K562 (cell line): ENCODE results near the gene VPS35. TPM values are rescaled to one million over a fixed set of nuclear protein-coding genes. Genes with fewer than 3 reads are reported as not detected.

Experiments
- ATAC-seq: fragments of 200-7000 bp; cut with Tn5 transposase; 3 replicates; pipeline ENCODE4 v1.9.1; 2020; ENCODE audit warnings: moderate library complexity
- BruUV-seq: library from RNA; stranded (reverse); fragments of 400-500 nt; replicated peaks from 2 replicates; lab custom pipeline; 2021; lab: Mats Ljungman, UMichigan
- CTCF ChIA-PET: fragments of 300-600 bp; formaldehyde crosslinking; extraction: SDS; loops from one replicate; lab custom pipeline; 2021; ENCODE audit warnings: low intra/inter-chr PET ratio; lab: Yijun Ruan, JAX
- POLR2A ChIA-PET: fragments of 300-600, 350-650 bp; sonication (Branson Sonifier 250); formaldehyde crosslinking; extraction: SDS; loops from one replicate; lab custom pipeline; 2021; ENCODE audit warnings: antibody characterized with exemption, inconsistent platforms; lab: Yijun Ruan, JAX
- DNase-seq, 4 experiments: peaks; one replicate each; pipeline versions ENCODE4 v3.0.0 to v3.0.0-alpha.2; 2011 to 2018; ENCODE audit warnings: low spot score in 3 of 4, mixed read lengths in 3 of 4; ENCODE audit errors: extremely low read depth in 1 of 4
- FAIRE-seq: peaks from 2 replicates; lab custom pipeline; 2011; peaks lifted over from hg19 to GRCh38; lab: Jason Lieb, UNC
- H2AFZ ChIP-seq: 2 replicates; pipeline ENCODE4 v1.6.0; 2011; ENCODE audit warnings: low read depth, low read length, control low read depth, inconsistent platforms
- H3K27ac ChIP-seq: fragments of 200-600 bp; 3 replicates; pipeline ENCODE4 v1.8.0; 2011; ENCODE audit warnings: low read depth, mild to moderate bottlenecking, control low read depth, inconsistent platforms, low read length, moderate library complexity, mixed read lengths; ENCODE audit errors: extremely low read depth
- H3K27me3 ChIP-seq, 2 experiments: fragments of 300-600 bp in 1 of 2; 2 replicates in 1 of 2; 3 replicates in 1 of 2; pipeline versions ENCODE4 v1.6.0 to v1.8.0; 2011; ENCODE audit warnings: inconsistent platforms in 2 of 2, low read length in 2 of 2, mild to moderate bottlenecking in 1 of 2, mixed read lengths in 1 of 2, moderate library complexity in 1 of 2; ENCODE audit not compliant: control insufficient read depth in 2 of 2, insufficient read depth in 2 of 2
- H3K36me3 ChIP-seq: fragments of 300-600 bp; 3 replicates; pipeline ENCODE4 v1.8.0; 2011; ENCODE audit warnings: mild to moderate bottlenecking, low read length, inconsistent platforms; ENCODE audit not compliant: control insufficient read depth, insufficient read depth
- H3K4me1 ChIP-seq, 2 experiments: fragments of 200-600 bp in 1 of 2; replicated peaks in 1 of 2; 2 replicates in 1 of 2; 3 replicates in 1 of 2; pipeline versions ENCODE4 v1.5.1 to v1.8.0; 2011; ENCODE audit warnings: inconsistent platforms in 2 of 2, low read length in 2 of 2, mild to moderate bottlenecking in 1 of 2, mixed read lengths in 1 of 2, moderate library complexity in 1 of 2; ENCODE audit not compliant: control insufficient read depth in 2 of 2, insufficient read depth in 2 of 2
- H3K4me2 ChIP-seq: 2 replicates; pipeline ENCODE4 v1.6.1; 2011; ENCODE audit warnings: low read length, control low read depth, inconsistent platforms, mixed read lengths; ENCODE audit not compliant: insufficient read depth
- H3K4me3 ChIP-seq: fragments of 200-600 bp; sonication (generic), shearing (Covaris generic); 2 replicates; pipeline ENCODE4 v1.5.1; 2016; ENCODE audit warnings: control low read depth, inconsistent platforms
- H3K79me2 ChIP-seq: fragments of 200-600 bp; 3 replicates; pipeline ENCODE4 v1.8.0; 2011; ENCODE audit warnings: low read length, inconsistent platforms; ENCODE audit not compliant: control insufficient read depth, insufficient read depth
- H3K9ac ChIP-seq, 2 experiments: 2 replicates each; pipeline versions ENCODE4 v1.6.0 to v1.6.1; 2011; ENCODE audit warnings: low read depth in 2 of 2, low read length in 2 of 2, control low read depth in 1 of 2, inconsistent platforms in 1 of 2, mild to moderate bottlenecking in 1 of 2, mixed read lengths in 1 of 2; ENCODE audit not compliant: insufficient read depth in 1 of 2
- H3K9me1 ChIP-seq: one replicate; pipeline ENCODE4 v1.6.0; 2011; ENCODE audit warnings: inconsistent platforms, mild to moderate bottlenecking, low read length, moderate library complexity; ENCODE audit not compliant: control insufficient read depth, insufficient read depth
- H3K9me3 ChIP-seq: replicated peaks from 2 replicates; pipeline ENCODE4 v1.5.1; 2011; ENCODE audit warnings: low read depth, low read length, inconsistent platforms; ENCODE audit not compliant: control insufficient read depth, insufficient read depth
- H4K20me1 ChIP-seq: replicated peaks from 2 replicates; pipeline ENCODE4 v1.6.1; 2011; ENCODE audit warnings: low read length, inconsistent platforms, mixed read lengths; ENCODE audit not compliant: control insufficient read depth, insufficient read depth
- GATA2 ChIP-seq: sonication (generic); formaldehyde crosslinking; IDR thresholded peaks from 2 replicates; pipeline ENCODE4 v1.4.0; 2020; ENCODE audit warnings: mild to moderate bottlenecking, missing genetic modification reagents
- HOMEZ ChIP-seq: fragments of 250-450 bp; sonication (Bioruptor Pico); IDR thresholded peaks from 2 replicates; pipeline ENCODE4 v1.4.0; 2020; ENCODE audit warnings: mild to moderate bottlenecking, moderate library complexity
- MIER1 ChIP-seq: fragments of 450-650 bp; IDR thresholded peaks from 2 replicates; pipeline ENCODE4 v1.6.1; 2016; ENCODE audit warnings: antibody characterized with exemption, mild to moderate bottlenecking, low read depth
- MXD1 ChIP-seq: fragments of 250-450 bp; sonication (Bioruptor Pico); IDR thresholded peaks from 2 replicates; pipeline ENCODE4 v1.8.0; 2021; ENCODE audit warnings: borderline replicate concordance, mild to moderate bottlenecking, moderate library complexity; ENCODE audit not compliant: poor library complexity, severe bottlenecking
- NCOA6 ChIP-seq: fragments of 450-650 bp; IDR thresholded peaks from 2 replicates; pipeline ENCODE4 v1.6.1; 2017; ENCODE audit warnings: mild to moderate bottlenecking
- NR2C1 ChIP-seq, 2 experiments: fragments of 450-650 bp; IDR thresholded peaks; 2 replicates each; pipeline ENCODE4 v1.6.1; 2017; ENCODE audit warnings: mild to moderate bottlenecking in 2 of 2, antibody characterized with exemption in 1 of 2, inconsistent platforms in 1 of 2, missing compliant biosample characterization in 1 of 2, missing genetic modification characterization in 1 of 2
- RFX1 ChIP-seq: fragments of 450-650 bp; IDR thresholded peaks from 2 replicates; pipeline ENCODE4 v1.6.1; 2016; ENCODE audit warnings: mild to moderate bottlenecking, moderate library complexity
- SP2 ChIP-seq: IDR thresholded peaks from 2 replicates; pipeline ENCODE4 v1.6.1; 2011; ENCODE audit warnings: mild to moderate bottlenecking, low read depth, low read length, moderate library complexity; ENCODE audit not compliant: poor library complexity, severe bottlenecking; ENCODE audit errors: extremely low read depth
- STAG1 ChIP-seq: sonication (generic); formaldehyde crosslinking; IDR thresholded peaks from 2 replicates; pipeline ENCODE4 v1.5.0; 2020; ENCODE audit warnings: missing genetic modification reagents, borderline replicate concordance
- SUPT5H ChIP-seq: fragments of 450-650 bp; IDR thresholded peaks from 2 replicates; pipeline ENCODE4 v1.6.1; 2016
- WGBS: fragments of 100-300 bp; shearing (Covaris generic); methylation state at CpG from one replicate; pipeline ENCODE4 v1.1.6; 2016; ENCODE audit warnings: low coverage, mixed read lengths; ENCODE audit not compliant: insufficient coverage; ENCODE audit errors: missing lambda C conversion rate; 5-methylcytosine and 5-hydroxymethylcytosine counted together
- in situ Hi-C: fragments of 300-500 bp; cut with MboI; formaldehyde crosslinking; loops from 4 replicates; pipeline ENCODE4 v1.15.0; 2018; ENCODE audit warnings: inconsistent platforms, mixed read lengths
- intact Hi-C: fragments of 100-400 bp; cut with micrococcal nuclease; formaldehyde crosslinking; loops from 2 replicates; pipeline ENCODE4 v1.14.2; 2022
- polyA plus RNA-seq, 8 experiments: library from polyadenylated mRNA; depleted of rRNA in 4 of 8; stranded (reverse) in 5 of 8; unstranded in 3 of 8; fragments of >200 nt; fragmentation: Nextera tagmentation in 2 of 8; fragmentation: Illumina TruSeq in 1 of 8; extraction: Ambion mirVana in 2 of 8; extraction: Trizol in 1 of 8; gene quantifications; 2 replicates each; pipeline versions ENCODE4 v1.2.1 to v1.2.3, GENCODE V29; 2011 to 2014; ENCODE audit warnings: inconsistent platforms in 1 of 8, missing spikeins in 1 of 8
- total RNA-seq, 7 experiments: library from RNA; depleted of rRNA in 6 of 7; stranded (reverse); fragments of >200 nt in 6 of 7; fragmentation: Illumina TruSeq in 2 of 7; extraction: Trizol in 2 of 7; gene quantifications; 2 replicates each; pipeline versions ENCODE4 v1.2.1 to v1.2.3, GENCODE V29; 2011 to 2021; ENCODE audit warnings: low replicate concordance in 1 of 7
- TF ChIP-seq, protein P1 (sequence below): IDR thresholded peaks from 2 replicates; pipeline ENCODE4 v1.6.1; 2016; ENCODE audit warnings: missing genetic modification characterization, missing compliant biosample characterization
- TF ChIP-seq, protein P2 (sequence below): fragments of 450-650 bp; formaldehyde crosslinking; IDR thresholded peaks from 2 replicates; pipeline ENCODE4 v1.4.0; 2022; ENCODE audit warnings: mild to moderate bottlenecking, moderate library complexity

Gene VPS35
- total and polyA plus RNA-seq, 9 of the 15 experiments (the other 6 are each of a cell fraction or from before 2014, with no cell fraction given): 32.7 to 131 (median 66.2) TPM

GRCh38 chr16:46728806-46729205, 39.8 kb upstream of the VPS35 start (continued):
- TF ChIP-seq HOMEZ (CRISPR knock-in tag): no peak
- TF ChIP-seq NR2C1 (IDR thresholded peaks at IDR 0.05): no peak
- no peak for TF ChIP-seq NR2C1 (tag; IDR thresholded peaks at IDR 0.05)
- TF ChIP-seq MIER1: no peak
- TF ChIP-seq MXD1 (CRISPR knock-in tag): no peak
- no peak for TF ChIP-seq GATA2
- TF ChIP-seq SP2: no peak

GRCh38 chr16:46727630-46728029, 38.7 kb upstream of the VPS35 start:
- Histone ChIP-seq H3K27me3 (no peaks in the 10 kb centered on the region), H4K20me1 (no peaks in the 10 kb centered on the region), H3K9me3 (peaks cover 2% of the 10 kb centered on the region; the same call in 1 of the 2 replicates), H3K4me1 (peaks cover 0 to 6% of the 10 kb centered on the region in 2 experiments; a peak in 1 of 5 replicates), H3K79me2 (no peaks in the 10 kb centered on the region), H3K9me1 (no peaks in the 10 kb centered on the region), H3K9ac (no peak overlapping the region), H3K4me2 (no peak overlapping the region), H3K27ac (no peak overlapping the region), H2AFZ (no peak overlapping the region), H3K4me3 (no peak overlapping the region), H3K36me3 (no peaks in the 10 kb centered on the region; the same call in 2 of the 3 replicates)
- intact Hi-C loops (no loop called here), in situ Hi-C loops (no loop called here)
- WGBS: 37% methylated on average over 9 of the region's 9 CpGs
- DNase-seq (no peak), ATAC-seq (no peak), FAIRE-seq (no peak)
- ChIA-PET CTCF (no interaction called here), POLR2A (interaction anchor here (0.9 to 1.4 kb wide), 2 partner anchors 11 to 12 kb away, joined by 3 to 4 read pairs; no protein-coding TSS in a partner anchor)
- no TSS peak for BruUV-seq
- TF ChIP-seq SUPT5H: no peak
- no peak for TF ChIP-seq NCOA6
- TF ChIP-seq, protein P1, sequence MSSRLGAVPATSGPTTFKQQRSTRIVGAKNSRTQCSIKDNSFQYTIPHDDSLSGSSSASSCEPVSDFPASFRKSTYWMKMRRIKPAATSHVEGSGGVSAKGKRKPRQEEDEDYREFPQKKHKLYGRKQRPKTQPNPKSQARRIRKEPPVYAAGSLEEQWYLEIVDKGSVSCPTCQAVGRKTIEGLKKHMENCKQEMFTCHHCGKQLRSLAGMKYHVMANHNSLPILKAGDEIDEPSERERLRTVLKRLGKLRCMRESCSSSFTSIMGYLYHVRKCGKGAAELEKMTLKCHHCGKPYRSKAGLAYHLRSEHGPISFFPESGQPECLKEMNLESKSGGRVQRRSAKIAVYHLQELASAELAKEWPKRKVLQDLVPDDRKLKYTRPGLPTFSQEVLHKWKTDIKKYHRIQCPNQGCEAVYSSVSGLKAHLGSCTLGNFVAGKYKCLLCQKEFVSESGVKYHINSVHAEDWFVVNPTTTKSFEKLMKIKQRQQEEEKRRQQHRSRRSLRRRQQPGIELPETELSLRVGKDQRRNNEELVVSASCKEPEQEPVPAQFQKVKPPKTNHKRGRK (tag): no peak
- TF ChIP-seq, protein P2, sequence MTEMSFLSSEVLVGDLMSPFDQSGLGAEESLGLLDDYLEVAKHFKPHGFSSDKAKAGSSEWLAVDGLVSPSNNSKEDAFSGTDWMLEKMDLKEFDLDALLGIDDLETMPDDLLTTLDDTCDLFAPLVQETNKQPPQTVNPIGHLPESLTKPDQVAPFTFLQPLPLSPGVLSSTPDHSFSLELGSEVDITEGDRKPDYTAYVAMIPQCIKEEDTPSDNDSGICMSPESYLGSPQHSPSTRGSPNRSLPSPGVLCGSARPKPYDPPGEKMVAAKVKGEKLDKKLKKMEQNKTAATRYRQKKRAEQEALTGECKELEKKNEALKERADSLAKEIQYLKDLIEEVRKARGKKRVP (CRISPR knock-in tag): no peak
- no peak for TF ChIP-seq STAG1 (CRISPR knock-in tag)
- TF ChIP-seq RFX1: no peak
